GM12891 (cell line): Measurements from ENCODE around the gene RBM26.

Source experiments
- POLR2AphosphoS5 ChIP-seq: IDR thresholded peaks from 2 replicates; pipeline ENCODE4 v1.6.1; 2011; ENCODE audit warnings: low read depth, low read length, control low read depth
- TAF1 ChIP-seq: IDR thresholded peaks from 2 replicates; pipeline ENCODE4 v1.6.1; 2011; ENCODE audit warnings: low read depth, low read length, control low read depth

GRCh38 chr13:79320433-79320832 is 85.6 kb downstream of the RBM26 start:
- TF ChIP-seq POLR2AphosphoS5 (no peak), TAF1 (no peak)
